Endothelial cell of umbilical vein (primary cell): ENCODE results near the gene MGLL. TPM values are rescaled to one million over a fixed set of nuclear protein-coding genes. Genes with fewer than 3 reads are reported as not detected.

Experiments
- BruUV-seq: library from RNA; stranded (reverse); fragments of 400-500 nt; replicated peaks from 2 replicates; lab custom pipeline; 2021; lab: Mats Ljungman, UMichigan
- CTCF ChIA-PET: fragments of 300-600, 350-600 bp; sonication (Branson Sonifier 250); formaldehyde crosslinking; loops from one replicate; lab custom pipeline; 2021; ENCODE audit warnings: antibody characterized with exemption, inconsistent platforms; lab: Charles Lee
- POLR2A ChIA-PET: fragments of 300-600, 350-600 bp; sonication (Branson Sonifier 250); formaldehyde crosslinking; loops from one replicate; lab custom pipeline; 2021; ENCODE audit warnings: antibody characterized with exemption, inconsistent platforms; lab: Charles Lee
- DNase-seq: peaks from one replicate; pipeline ENCODE4 v3.0.0-alpha.2; 2011; ENCODE audit warnings: low read depth, low spot score
- FAIRE-seq: peaks from 2 replicates; lab custom pipeline; 2011; peaks lifted over from hg19 to GRCh38; lab: Jason Lieb, UNC
- H2AFZ ChIP-seq: 2 replicates; pipeline ENCODE4 v1.6.0; 2012; ENCODE audit warnings: low read depth, low read length, control low read depth, inconsistent platforms
- H3K27ac ChIP-seq: 2 replicates; pipeline ENCODE4 v1.5.1; 2011; ENCODE audit warnings: low read depth, mild to moderate bottlenecking, control low read depth, low read length, moderate library complexity; ENCODE audit not compliant: insufficient read depth
- H3K27me3 ChIP-seq, 2 experiments: 2 replicates each; pipeline versions ENCODE4 v1.6.0 to v1.6.1; 2011; ENCODE audit warnings: low read length in 2 of 2, mixed read lengths in 1 of 2; ENCODE audit not compliant: control insufficient read depth in 2 of 2, insufficient read depth in 2 of 2
- H3K36me3 ChIP-seq, 2 experiments: 2 replicates in 1 of 2; 3 replicates in 1 of 2; pipeline ENCODE4 v1.5.1; 2011; ENCODE audit warnings: low read length in 2 of 2, mild to moderate bottlenecking in 1 of 2, moderate library complexity in 1 of 2; ENCODE audit not compliant: control insufficient read depth in 2 of 2, insufficient read depth in 2 of 2; ENCODE audit errors: extremely low read depth in 1 of 2
- H3K4me1 ChIP-seq: 3 replicates; pipeline ENCODE4 v1.5.1; 2011; ENCODE audit warnings: mild to moderate bottlenecking, low read length; ENCODE audit not compliant: control insufficient read depth, insufficient read depth; ENCODE audit errors: extremely low read depth
- H3K4me2 ChIP-seq: 2 replicates; pipeline ENCODE4 v1.6.1; 2011; ENCODE audit warnings: low read length, control low read depth, mixed read lengths; ENCODE audit not compliant: insufficient read depth
- H3K4me3 ChIP-seq, 3 experiments: fragments of 200-600 bp in 1 of 3; sonication (generic), shearing (Covaris generic) in 1 of 3; replicated peaks in 1 of 3; 2 replicates each; pipeline ENCODE4 v1.5.1; 2011 to 2016; ENCODE audit warnings: control low read depth in 3 of 3, low read length in 3 of 3, mild to moderate bottlenecking in 2 of 3, inconsistent platforms in 1 of 3, low read depth in 1 of 3, moderate library complexity in 1 of 3; ENCODE audit not compliant: insufficient read depth in 1 of 3
- H3K79me2 ChIP-seq: 2 replicates; pipeline ENCODE4 v1.6.0; 2012; ENCODE audit warnings: low read length, inconsistent platforms; ENCODE audit not compliant: control insufficient read depth, insufficient read depth
- H3K9ac ChIP-seq: replicated peaks from 2 replicates; pipeline ENCODE3; 2011; ENCODE audit warnings: low read length, control low read depth; ENCODE audit not compliant: insufficient read depth; ENCODE audit errors: extremely low read depth
- H3K9me1 ChIP-seq: replicated peaks from 3 replicates; pipeline ENCODE4 v1.6.0; 2011; ENCODE audit warnings: mild to moderate bottlenecking, low read length; ENCODE audit not compliant: control insufficient read depth, insufficient read depth; ENCODE audit errors: extremely low read depth
- H3K9me3 ChIP-seq: replicated peaks from 2 replicates; pipeline ENCODE4 v1.5.1; 2012; ENCODE audit warnings: low read length, inconsistent platforms; ENCODE audit not compliant: control insufficient read depth, insufficient read depth
- H4K20me1 ChIP-seq: replicated peaks from 2 replicates; pipeline ENCODE3; 2011; ENCODE audit warnings: mild to moderate bottlenecking, low read length; ENCODE audit not compliant: control insufficient read depth, insufficient read depth; ENCODE audit errors: extremely low read depth
- CTCF ChIP-seq, 2 donors: IDR thresholded peaks; 1 replicate in 1 of 2; 2 replicates in 1 of 2; pipeline ENCODE4 v1.5.1; 2011; ENCODE audit warnings: low read length in 2 of 2, mild to moderate bottlenecking in 2 of 2, moderate library complexity in 2 of 2, control low read depth in 1 of 2, inconsistent platforms in 1 of 2, low read depth in 1 of 2; ENCODE audit not compliant: insufficient read depth in 1 of 2; ENCODE audit errors: extremely low read depth in 1 of 2
- EZH2 ChIP-seq: IDR thresholded peaks from 2 replicates; pipeline ENCODE4 v1.6.1; 2012; ENCODE audit warnings: borderline replicate concordance, low read depth, mild to moderate bottlenecking, moderate library complexity, low read length, inconsistent platforms; ENCODE audit not compliant: severe bottlenecking
- FOS ChIP-seq: IDR thresholded peaks from 2 replicates; pipeline ENCODE4 v1.6.1; 2011; ENCODE audit warnings: mild to moderate bottlenecking, low read length, moderate library complexity, borderline replicate concordance; ENCODE audit not compliant: insufficient read depth
- GATA2 ChIP-seq: IDR thresholded peaks from 2 replicates; pipeline ENCODE4 v1.7.0; 2011; ENCODE audit warnings: low read depth, mild to moderate bottlenecking, moderate library complexity, mixed read lengths, low read length; ENCODE audit not compliant: insufficient read length, insufficient read depth
- JUN ChIP-seq: IDR thresholded peaks from 2 replicates; pipeline ENCODE4 v1.6.1; 2011; ENCODE audit warnings: borderline replicate concordance, low read depth; ENCODE audit not compliant: insufficient read length, insufficient read depth
- MAX ChIP-seq: IDR thresholded peaks from 2 replicates; pipeline ENCODE4 v1.6.1; 2011; ENCODE audit not compliant: insufficient read depth, insufficient read length
- MYC ChIP-seq: IDR thresholded peaks from one replicate; pipeline ENCODE4 v1.6.1; 2011; ENCODE audit warnings: mild to moderate bottlenecking, low read depth, low read length
- POLR2A ChIP-seq: IDR thresholded peaks from 2 replicates; pipeline ENCODE4 v1.6.1; 2012; ENCODE audit warnings: low read depth, mild to moderate bottlenecking, control low read depth, low read length
- POLR2AphosphoS5 ChIP-seq: IDR thresholded peaks from 2 replicates; pipeline ENCODE4 v1.6.1; 2012; ENCODE audit warnings: low read depth, mild to moderate bottlenecking, control low read depth, low read length, moderate library complexity; ENCODE audit not compliant: insufficient read depth
- dilution Hi-C: fragments of 300-500 bp; cut with MboI; formaldehyde crosslinking; loops from one replicate; pipeline ENCODE4 v1.15.0; 2019; ENCODE audit warnings: low sequenced_read_pairs; ENCODE audit not compliant: extremely low pct_ligation_motif_present
- intact Hi-C: fragments of 100-400 bp; cut with micrococcal nuclease; formaldehyde crosslinking; loops from one replicate; pipeline ENCODE4 v1.10.0; 2022
- polyA plus RNA-seq, 4 experiments: library from polyadenylated mRNA; depleted of rRNA in 3 of 4; stranded (reverse) in 3 of 4; unstranded in 1 of 4; fragments of >200 nt; gene quantifications; 2 replicates each; pipeline versions ENCODE4 v1.2.1 to v1.2.3, GENCODE V29; 2011 to 2012; ENCODE audit warnings: missing spikeins in 1 of 4
- total RNA-seq: library from RNA; stranded (reverse); gene quantifications from 2 replicates; pipeline ENCODE4 v1.2.3, GENCODE V29; 2021

The MGLL gene
- total and polyA plus RNA-seq, 2 donors (not counting 3 experiments of a cell fraction or from before 2014, with no cell fraction given) = 30.7 to 60.2 TPM

- Histone ChIP-seq H3K9me3 (no peaks in the 10 kb centered on the region), H2AFZ (no peak overlapping the region), H4K20me1 (no peaks in the 10 kb centered on the region), H3K4me2 (no peak overlapping the region), H3K36me3 (no peaks in the 10 kb centered on the region), H3K27ac (no peak overlapping the region), H3K79me2 (no peaks in the 10 kb centered on the region), H3K4me3 (no peak overlapping the region), H3K27me3 (no peaks in the 10 kb centered on the region), H3K9me1 (no peaks in the 10 kb centered on the region), H3K4me1 (peaks cover 5% of the 10 kb centered on the region), H3K9ac (no peak overlapping the region)
- no peak for DNase-seq
- no TSS peak for BruUV-seq
- no peak for TF ChIP-seq MAX
- no peak for TF ChIP-seq POLR2A
- no peak for TF ChIP-seq EZH2
- TF ChIP-seq JUN = no peak
- no peak for TF ChIP-seq CTCF (IDR thresholded peaks at IDR 0.05; ENCODE audit: extremely low read depth in 1 of 2, insufficient read depth in 1 of 2, low read depth in 1 of 2, low read length in 2 of 2)
- no peak for TF ChIP-seq GATA2
- no peak for TF ChIP-seq MYC
- no peak for TF ChIP-seq FOS
- no peak for TF ChIP-seq POLR2AphosphoS5
- no peak for FAIRE-seq
- intact Hi-C loops (no loop called here), dilution Hi-C loops (no loop called here)
- CTCF ChIA-PET = no interaction called here
- POLR2A ChIA-PET = no interaction called here
These were observed 147.5 kb downstream of the MGLL start for GRCh38 chr3:127674790-127675189.
